T-helper 17 cell (primary cell): ENCODE data around the gene FLNA. TPM values are rescaled to one million over a fixed set of nuclear protein-coding genes. Genes with fewer than 3 reads are reported as not detected.
"Not testable (repeated sequence)": the region's sequence is repeated elsewhere in the genome, so short reads cannot be mapped to it uniquely, and the experiment has no call there.

Experiments used
- ATAC-seq: fragments of 150-1000 bp; cut with Tn5 transposase; 2 replicates; pipeline ENCODE4 v1.10.0; 2021; ENCODE audit warnings: mild to moderate bottlenecking, moderate library complexity
- DNase-seq, 3 donors: peaks; one replicate each; pipeline versions ENCODE4 v3.0.0 to v3.0.0-alpha.2; 2020 to 2021
- H3K9me3 ChIP-seq: one replicate; pipeline ENCODE4 v1.7.0; 2013; ENCODE audit warnings: low read length, mild to moderate bottlenecking; ENCODE audit not compliant: control insufficient read depth, poor library complexity, severe bottlenecking
- H3K27ac Mint-ChIP-seq: one replicate; pipeline ENCODE4 v1.8.0; 2022; ENCODE audit warnings: mild to moderate bottlenecking, moderate library complexity, mixed read lengths
- H3K27me3 Mint-ChIP-seq: one replicate; pipeline ENCODE4 v1.8.0; 2022; ENCODE audit warnings: mixed read lengths
- H3K36me3 Mint-ChIP-seq: one replicate; pipeline ENCODE4 v1.8.0; 2022; ENCODE audit warnings: low read depth, mixed read lengths
- H3K4me1 Mint-ChIP-seq: one replicate; pipeline ENCODE4 v1.8.0; 2022; ENCODE audit warnings: mild to moderate bottlenecking, mixed read lengths
- H3K4me3 Mint-ChIP-seq: one replicate; pipeline ENCODE4 v1.8.0; 2022; ENCODE audit warnings: mild to moderate bottlenecking, moderate library complexity, mixed read lengths
- total RNA-seq, 4 donors: library from RNA in 2 of 4; stranded (reverse) in 2 of 4; gene quantifications; one replicate each; pipeline ENCODE4 v1.2.3 and lab custom pipeline; 2022 to 2026

FLNA gene
- total RNA-seq, 2 donors from 2014 or later: 1,780 to 2,536 TPM

DNA sequence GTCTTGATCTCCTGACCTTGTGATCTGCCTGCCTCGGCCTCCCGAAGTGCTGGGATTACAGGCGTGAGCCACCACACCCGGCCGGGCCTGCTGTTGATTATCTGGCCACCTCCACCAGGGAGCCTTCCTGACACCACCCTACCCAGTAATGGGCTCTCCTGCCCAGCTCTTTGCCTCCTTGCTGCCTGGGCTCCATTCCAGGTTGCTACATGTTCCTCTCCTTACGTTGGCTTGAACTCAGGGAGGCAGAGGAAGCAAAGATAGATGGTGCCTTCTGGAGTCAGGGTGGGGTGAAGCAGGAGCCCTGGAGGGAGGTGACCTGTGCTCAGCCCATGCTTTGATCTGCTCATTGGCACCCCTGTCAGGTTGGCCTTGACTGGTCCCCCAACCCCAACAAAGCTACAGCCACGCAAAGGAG, 26.3 kb downstream of the FLNA start:
- Mint-ChIP-seq H3K4me1 (peaks cover 16% of the 10 kb centered on the region), H3K36me3 (no peaks in the 10 kb centered on the region), H3K27ac (peak overlapping the region; percentile 97), H3K27me3 (no peaks in the 10 kb centered on the region), H3K4me3 (peak overlapping the region; percentile 50)
- ATAC-seq (no peak), DNase-seq (no peak)
- no peaks in the 10 kb centered on the region for H3K9me3 ChIP-seq

DNA sequence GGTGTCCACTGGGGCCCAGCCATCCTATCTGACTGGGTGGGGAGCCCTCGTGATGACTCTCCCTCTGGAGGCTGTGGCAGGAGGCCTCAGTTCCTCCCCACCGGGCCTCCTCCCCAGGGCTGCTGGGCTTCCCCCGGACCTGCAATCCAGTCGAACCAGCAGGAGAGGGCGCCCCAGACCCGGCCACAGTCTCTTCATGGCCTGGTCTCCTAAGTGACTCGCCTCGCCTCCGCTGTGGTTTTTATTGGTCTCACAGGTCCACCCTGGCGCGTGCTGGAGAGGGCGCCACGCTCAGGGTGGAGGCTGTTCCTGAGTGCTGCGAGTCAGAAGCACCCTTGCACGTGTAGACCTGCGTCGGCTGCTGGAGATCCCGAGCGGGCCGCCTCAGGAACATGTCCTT, 30.8 kb downstream of the FLNA start:
- DNase-seq, H3K4me3 Mint-ChIP-seq, H3K27me3 Mint-ChIP-seq, H3K27ac Mint-ChIP-seq, H3K36me3 Mint-ChIP-seq, H3K9me3 ChIP-seq: not testable (repeated sequence)
- peaks cover 11% of the 10 kb centered on the region for H3K4me1 Mint-ChIP-seq
- ATAC-seq: peak; percentile 30

DNA sequence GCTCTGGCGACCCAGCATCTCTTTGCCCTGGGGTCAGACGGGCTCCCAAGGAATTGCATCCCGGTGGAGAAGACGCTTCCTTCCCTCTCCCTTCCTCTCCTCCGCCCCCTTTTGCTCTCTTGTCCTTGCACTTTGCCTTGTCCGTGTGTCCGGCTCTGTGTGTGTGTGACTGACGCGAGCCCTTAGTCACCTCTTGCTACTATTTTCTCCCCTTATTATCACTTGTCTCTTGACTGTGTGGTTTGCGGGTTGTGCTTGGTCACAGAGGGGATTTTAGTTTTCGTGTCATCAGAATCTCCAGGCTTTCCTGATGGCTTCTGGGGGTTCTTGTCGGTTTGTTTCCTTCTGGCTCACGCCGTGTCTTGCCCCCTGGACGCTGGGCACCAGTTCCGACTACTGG, 31.4 kb downstream of the FLNA start:
- H3K27ac Mint-ChIP-seq, H3K36me3 Mint-ChIP-seq, H3K4me3 Mint-ChIP-seq, H3K9me3 ChIP-seq, H3K4me1 Mint-ChIP-seq, H3K27me3 Mint-ChIP-seq, DNase-seq: not testable (repeated sequence)
- peak; percentile 8 for ATAC-seq

DNA sequence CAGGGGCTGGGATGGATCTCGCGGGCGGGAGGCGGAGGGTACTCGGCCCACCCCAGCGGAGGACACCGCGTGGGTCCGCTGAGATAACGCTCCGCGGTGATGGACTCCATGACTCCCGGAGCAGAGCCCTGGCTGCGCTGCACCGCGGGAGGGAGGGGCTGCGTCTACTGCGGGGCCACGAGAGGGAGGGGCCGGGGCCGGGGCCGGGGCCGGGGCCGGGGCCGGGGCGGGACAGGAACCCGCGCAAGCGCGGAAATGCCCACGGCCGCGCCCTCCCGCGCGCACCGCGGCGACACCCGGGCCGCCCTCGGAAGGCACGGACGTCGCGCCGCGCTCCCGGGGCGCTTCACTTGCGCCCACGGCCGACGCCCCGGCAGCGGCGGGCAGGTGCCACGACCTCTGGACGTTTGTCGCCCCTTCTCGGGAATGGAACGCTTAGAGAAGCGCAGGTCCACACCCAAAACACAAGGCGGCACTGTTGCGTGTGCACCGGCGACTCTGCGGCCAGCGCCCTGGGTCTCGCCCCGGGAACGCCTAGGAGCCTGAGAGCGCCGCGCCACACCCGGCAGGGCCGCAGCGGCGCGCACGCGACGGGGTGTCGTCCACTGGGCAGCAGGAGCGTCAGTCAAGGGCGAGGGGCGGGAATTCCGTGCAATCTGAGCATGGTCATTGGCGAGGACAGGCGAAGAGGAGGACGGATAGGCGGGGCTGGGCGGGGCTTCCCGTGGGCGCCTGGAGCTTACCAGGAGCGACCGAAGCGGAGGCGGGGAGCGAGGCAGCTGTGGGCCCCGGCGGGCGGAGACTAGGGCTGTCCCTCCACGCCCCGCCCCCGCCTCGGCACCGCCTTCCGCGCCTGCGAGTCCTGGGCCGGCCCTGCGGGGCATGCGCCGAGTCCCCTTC, 32.8 kb downstream of the FLNA start:
- H3K4me3 Mint-ChIP-seq, DNase-seq, H3K27me3 Mint-ChIP-seq, H3K36me3 Mint-ChIP-seq, H3K4me1 Mint-ChIP-seq, H3K27ac Mint-ChIP-seq, H3K9me3 ChIP-seq: not testable (repeated sequence)
- ATAC-seq: peak; percentile 73

DNA sequence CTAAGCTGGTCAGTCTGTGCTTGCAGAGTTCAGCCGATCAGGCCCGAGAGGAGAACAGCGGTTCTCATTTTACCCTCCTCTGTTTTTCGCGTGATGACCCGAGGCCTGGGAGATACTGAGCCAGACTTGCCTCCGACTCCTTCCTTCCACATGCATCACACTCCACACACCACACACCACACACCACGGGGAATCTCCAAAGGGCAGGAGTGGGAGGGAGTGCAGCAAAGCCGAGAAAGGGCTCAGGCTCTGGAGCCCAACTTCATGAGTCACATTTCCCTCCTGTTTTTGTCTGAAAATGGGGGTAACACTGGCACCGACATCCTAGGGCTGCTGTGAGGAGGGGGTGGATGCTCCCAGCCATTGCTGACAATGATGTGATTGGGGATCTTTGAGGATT, 39.9 kb downstream of the FLNA start:
- DNase-seq (no peak), ATAC-seq (no peak)
- H3K9me3 ChIP-seq: no peaks in the 10 kb centered on the region
- Mint-ChIP-seq H3K27ac (peak overlapping the region; percentile 86), H3K4me1 (peaks cover 10% of the 10 kb centered on the region), H3K4me3 (no peak overlapping the region), H3K27me3 (no peaks in the 10 kb centered on the region), H3K36me3 (no peaks in the 10 kb centered on the region)

DNA sequence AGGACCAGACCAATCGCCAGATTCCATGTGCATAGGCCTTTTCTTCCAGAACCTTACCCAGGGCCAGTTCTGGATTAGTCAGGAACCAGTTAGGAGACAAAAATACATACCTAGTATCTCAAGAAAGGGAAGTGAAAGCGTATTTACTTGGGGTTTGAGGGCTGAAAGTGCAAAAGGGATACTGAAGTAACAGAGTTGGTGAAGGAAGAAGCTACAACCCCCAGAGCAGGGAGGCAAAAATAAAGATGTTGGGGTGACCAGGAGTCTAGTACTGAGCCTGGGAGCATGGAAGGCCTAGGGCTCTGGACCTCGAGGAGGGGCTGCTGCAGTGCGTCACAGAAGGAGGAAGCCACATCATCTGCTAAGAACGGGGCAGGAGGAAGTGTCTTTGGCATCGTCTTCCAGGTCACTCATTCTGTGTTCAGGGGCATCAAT, 40.6 kb downstream of the FLNA start:
- no peaks in the 10 kb centered on the region for H3K27me3 Mint-ChIP-seq
- H3K4me1 Mint-ChIP-seq: peaks cover 10% of the 10 kb centered on the region
- H3K4me3 Mint-ChIP-seq: peak overlapping the region; percentile 67
- peak overlapping the region; percentile 86 for H3K27ac Mint-ChIP-seq
- ATAC-seq (peak; percentile 49), DNase-seq (no peak)
- no peaks in the 10 kb centered on the region for H3K9me3 ChIP-seq
- no peaks in the 10 kb centered on the region for H3K36me3 Mint-ChIP-seq

DNA sequence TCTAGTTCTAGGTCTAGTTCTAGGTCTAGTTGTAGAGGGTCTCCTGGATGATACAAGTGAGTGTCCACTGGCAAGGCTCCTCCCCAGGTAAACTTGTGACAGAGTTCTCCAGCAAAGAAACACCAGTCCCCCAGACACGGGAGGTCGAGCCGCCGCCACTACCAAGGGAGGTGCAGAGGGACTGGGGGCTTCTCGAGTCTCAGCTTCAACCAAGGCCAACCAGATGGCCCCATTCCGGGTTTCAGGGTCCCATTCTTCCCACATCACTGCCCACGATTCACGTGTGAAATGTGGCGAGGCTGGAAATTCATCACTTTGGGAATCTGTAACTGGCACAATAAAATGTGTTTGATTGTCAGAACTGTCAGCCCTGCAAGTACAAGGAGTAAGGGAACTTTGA, 41.3 kb downstream of the FLNA start:
- no peaks in the 10 kb centered on the region for H3K9me3 ChIP-seq
- no peak for ATAC-seq
- Mint-ChIP-seq H3K4me1 (peaks cover 12% of the 10 kb centered on the region), H3K36me3 (no peaks in the 10 kb centered on the region), H3K27me3 (no peaks in the 10 kb centered on the region), H3K27ac (no peak overlapping the region), H3K4me3 (no peak overlapping the region)
- DNase-seq: no peak

DNA sequence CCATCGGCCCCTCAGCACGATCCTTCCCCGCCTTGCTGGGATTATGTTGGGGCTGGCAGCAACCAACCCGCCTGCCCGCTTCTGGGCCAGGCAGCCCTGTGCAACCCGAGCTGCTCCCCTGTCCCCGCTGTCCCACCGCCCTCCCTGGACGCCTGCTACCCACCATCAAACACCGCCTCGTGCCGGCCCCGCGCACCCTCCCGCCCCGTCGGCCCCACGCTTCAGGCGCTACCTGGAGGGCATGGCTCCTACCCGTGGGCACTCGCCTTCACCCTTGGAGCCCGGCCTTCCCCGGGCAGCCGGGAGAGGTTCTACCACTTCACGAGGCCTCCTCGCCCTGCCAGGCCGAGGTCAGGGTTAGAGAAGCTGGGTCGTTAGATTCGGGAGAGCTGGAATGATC, 41.9 kb downstream of the FLNA start:
- ATAC-seq (no peak), DNase-seq (no peak)
- no peaks in the 10 kb centered on the region for H3K27me3 Mint-ChIP-seq

DNA sequence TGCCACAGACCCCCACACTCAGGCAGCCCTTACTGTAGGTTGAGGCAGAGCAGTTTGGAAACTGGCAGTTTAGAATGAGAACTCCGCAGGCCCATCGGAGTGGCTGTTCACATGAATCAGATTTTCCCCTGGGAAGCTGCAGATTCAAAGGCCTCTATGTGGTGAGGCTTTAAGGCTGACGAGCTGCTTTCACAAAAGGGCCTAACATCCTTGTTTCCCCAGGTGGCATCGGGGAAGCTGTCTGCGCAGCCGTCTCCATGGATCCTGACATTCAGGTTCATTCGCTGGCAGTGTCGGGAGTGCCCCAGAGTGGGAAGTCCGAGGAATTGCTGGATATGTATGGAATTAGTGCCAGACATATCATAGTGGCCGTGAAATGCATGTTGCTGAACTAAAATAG, 45.1 kb downstream of the FLNA start:
- Mint-ChIP-seq H3K36me3 (no peaks in the 10 kb centered on the region), H3K4me1 (peaks cover 26% of the 10 kb centered on the region), H3K27ac (no peak overlapping the region), H3K4me3 (no peak overlapping the region), H3K27me3 (no peaks in the 10 kb centered on the region)
- ATAC-seq (no peak), DNase-seq (no peak)
- H3K9me3 ChIP-seq: no peaks in the 10 kb centered on the region

More for the DNA sequence above, 41.9 kb downstream of the FLNA start:
- no peaks in the 10 kb centered on the region for H3K36me3 Mint-ChIP-seq
- no peaks in the 10 kb centered on the region for H3K9me3 ChIP-seq
- H3K4me3 Mint-ChIP-seq: no peak overlapping the region
- no peak overlapping the region for H3K27ac Mint-ChIP-seq
- H3K4me1 Mint-ChIP-seq: peaks cover 16% of the 10 kb centered on the region

DNA sequence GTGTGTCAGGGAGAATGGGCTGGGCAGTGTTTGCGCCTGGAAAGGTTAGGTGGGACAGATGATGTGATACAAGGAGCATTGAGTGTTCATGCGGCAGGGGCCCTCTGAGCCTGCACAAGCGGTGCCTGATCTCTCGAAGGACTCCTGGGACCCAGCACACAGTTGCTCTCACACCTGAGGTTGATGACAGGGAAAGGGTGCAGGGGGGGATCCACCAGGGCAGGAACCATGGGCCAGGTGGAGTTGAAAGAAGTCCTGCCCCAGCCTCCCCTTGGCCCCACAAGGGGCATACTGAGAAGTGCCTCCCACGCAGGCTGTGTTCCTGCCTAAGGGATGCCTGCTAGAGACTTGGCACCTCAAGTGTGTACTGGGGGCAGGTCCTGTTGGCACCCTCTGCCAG, 45.8 kb downstream of the FLNA start:
- H3K9me3 ChIP-seq: no peaks in the 10 kb centered on the region
- Mint-ChIP-seq H3K36me3 (no peaks in the 10 kb centered on the region), H3K4me1 (peaks cover 20% of the 10 kb centered on the region), H3K27ac (peak overlapping the region; percentile 59), H3K27me3 (no peaks in the 10 kb centered on the region), H3K4me3 (no peak overlapping the region)
- ATAC-seq (no peak), DNase-seq (no peak)

DNA sequence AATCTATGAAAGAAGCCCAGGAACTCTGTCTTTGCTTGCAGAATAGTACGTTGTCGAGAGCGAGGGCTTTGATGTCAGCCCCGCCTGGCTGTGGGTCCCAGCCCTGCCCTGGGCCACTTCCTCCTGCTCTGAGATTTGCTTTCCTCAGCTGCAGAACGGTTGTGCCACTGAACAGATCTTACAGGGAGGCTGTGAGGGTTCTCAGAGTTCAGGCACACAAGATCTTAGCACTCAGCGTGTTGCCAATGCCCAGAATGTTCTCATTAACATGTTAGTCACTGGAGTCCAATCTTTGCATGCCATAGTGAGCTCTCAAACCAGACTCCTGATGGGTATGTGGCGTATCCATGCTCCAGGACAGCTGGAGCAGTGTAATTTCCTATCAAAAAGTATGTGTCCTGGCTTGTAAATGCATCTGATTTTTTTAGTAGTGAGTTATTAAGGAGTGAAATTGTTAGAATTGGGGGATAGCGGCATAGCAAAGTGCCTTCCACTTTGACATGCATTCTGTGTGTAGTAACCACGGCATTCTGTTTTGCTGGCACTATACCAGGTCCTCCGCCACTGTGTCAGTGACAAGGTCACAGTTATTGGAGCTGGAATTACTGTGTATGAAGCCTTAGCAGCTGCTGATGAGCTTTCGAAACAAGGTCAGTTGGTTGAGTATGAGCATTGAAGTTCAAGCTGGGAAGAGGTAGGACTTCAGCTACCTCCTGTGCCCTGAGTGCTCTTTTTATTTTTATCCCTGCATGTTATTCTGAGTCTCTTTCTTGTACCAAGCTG, 47.2 kb downstream of the FLNA start:
- DNase-seq (peak in 2 of 3 donors; percentile 15 to 16), ATAC-seq (peak; percentile 94)
- peaks cover 20% of the 10 kb centered on the region for H3K4me1 Mint-ChIP-seq
- H3K36me3 Mint-ChIP-seq: no peaks in the 10 kb centered on the region
- H3K4me3 Mint-ChIP-seq: peak overlapping the region; percentile 81
- H3K27ac Mint-ChIP-seq: peak overlapping the region; percentile 75
- H3K27me3 Mint-ChIP-seq: no peaks in the 10 kb centered on the region
- no peaks in the 10 kb centered on the region for H3K9me3 ChIP-seq

DNA sequence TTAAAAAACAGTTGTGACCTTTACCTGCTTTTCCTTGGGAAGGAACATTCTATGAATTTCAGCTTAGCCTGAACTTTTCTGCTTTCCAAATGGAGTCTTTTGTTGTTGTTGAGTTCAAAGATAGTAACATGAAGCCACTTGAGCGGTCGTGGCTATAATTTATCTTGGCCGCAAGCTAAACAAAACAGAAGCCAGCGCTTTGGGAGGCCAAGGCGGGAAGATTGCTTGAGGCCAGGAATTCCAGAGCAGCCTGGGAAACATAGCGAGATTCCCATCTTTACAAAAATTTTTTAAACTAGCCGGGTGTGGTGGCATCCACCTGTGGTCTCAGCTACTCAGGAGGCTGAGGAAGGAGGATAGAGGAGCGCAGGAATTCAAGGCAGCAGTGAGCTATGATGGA, 48.9 kb downstream of the FLNA start:
- no peak overlapping the region for H3K4me3 Mint-ChIP-seq
- peaks cover 25% of the 10 kb centered on the region for H3K4me1 Mint-ChIP-seq
- H3K27ac Mint-ChIP-seq: peak overlapping the region; percentile 75
- ATAC-seq (no peak), DNase-seq (no peak)
- H3K9me3 ChIP-seq: no peaks in the 10 kb centered on the region
- H3K36me3 Mint-ChIP-seq: no peaks in the 10 kb centered on the region
- H3K27me3 Mint-ChIP-seq: no peaks in the 10 kb centered on the region

DNA sequence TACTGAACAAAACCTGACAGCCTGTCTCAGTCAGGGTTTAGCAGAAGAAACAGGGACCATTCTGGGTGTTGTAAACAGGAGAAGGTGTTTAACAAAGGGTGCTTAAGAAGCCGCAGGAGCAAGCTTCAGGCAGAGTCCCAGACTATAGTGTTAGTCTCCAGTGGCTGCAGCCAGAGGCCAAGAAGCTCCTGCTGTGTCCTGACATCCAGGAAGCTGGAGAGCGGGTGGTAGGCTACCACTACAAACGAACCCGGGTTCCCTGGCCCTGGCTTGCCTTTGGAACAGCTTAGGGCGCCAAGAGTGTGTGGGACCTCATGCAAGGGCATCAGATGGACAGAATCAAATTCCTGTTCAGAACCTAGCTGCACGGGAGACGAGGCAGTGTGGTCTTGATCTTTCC, 50.9 kb downstream of the FLNA start:
- DNase-seq (no peak), ATAC-seq (no peak)
- no peaks in the 10 kb centered on the region for H3K9me3 ChIP-seq
- Mint-ChIP-seq H3K27ac (no peak overlapping the region), H3K4me3 (no peak overlapping the region), H3K4me1 (peaks cover 28% of the 10 kb centered on the region), H3K27me3 (no peaks in the 10 kb centered on the region), H3K36me3 (no peaks in the 10 kb centered on the region)
